K562 (cell line): ENCODE results near the gene SVEP1. TPM values are rescaled to one million over a fixed set of nuclear protein-coding genes. Genes with fewer than 3 reads are reported as not detected.

ENCODE experiments used
- ATAC-seq: fragments of 200-7000 bp; cut with Tn5 transposase; 3 replicates; pipeline ENCODE4 v1.9.1; 2020; ENCODE audit warnings: moderate library complexity
- BruUV-seq: library from RNA; stranded (reverse); fragments of 400-500 nt; replicated peaks from 2 replicates; lab custom pipeline; 2021; lab: Mats Ljungman, UMichigan
- CTCF ChIA-PET: fragments of 300-600 bp; formaldehyde crosslinking; extraction: SDS; loops from one replicate; lab custom pipeline; 2021; ENCODE audit warnings: low intra/inter-chr PET ratio; lab: Yijun Ruan, JAX
- POLR2A ChIA-PET: fragments of 300-600, 350-650 bp; sonication (Branson Sonifier 250); formaldehyde crosslinking; extraction: SDS; loops from one replicate; lab custom pipeline; 2021; ENCODE audit warnings: antibody characterized with exemption, inconsistent platforms; lab: Yijun Ruan, JAX
- DNase-seq, 4 experiments: peaks; one replicate each; pipeline versions ENCODE4 v3.0.0 to v3.0.0-alpha.2; 2011 to 2018; ENCODE audit warnings: low spot score in 3 of 4, mixed read lengths in 3 of 4; ENCODE audit errors: extremely low read depth in 1 of 4
- FAIRE-seq: peaks from 2 replicates; lab custom pipeline; 2011; peaks lifted over from hg19 to GRCh38; lab: Jason Lieb, UNC
- H2AFZ ChIP-seq: 2 replicates; pipeline ENCODE4 v1.6.0; 2011; ENCODE audit warnings: low read depth, low read length, control low read depth, inconsistent platforms
- H3K27ac ChIP-seq: fragments of 200-600 bp; 3 replicates; pipeline ENCODE4 v1.8.0; 2011; ENCODE audit warnings: low read depth, mild to moderate bottlenecking, control low read depth, inconsistent platforms, low read length, moderate library complexity, mixed read lengths; ENCODE audit errors: extremely low read depth
- H3K27me3 ChIP-seq, 2 experiments: fragments of 300-600 bp in 1 of 2; 2 replicates in 1 of 2; 3 replicates in 1 of 2; pipeline versions ENCODE4 v1.6.0 to v1.8.0; 2011; ENCODE audit warnings: inconsistent platforms in 2 of 2, low read length in 2 of 2, mild to moderate bottlenecking in 1 of 2, mixed read lengths in 1 of 2, moderate library complexity in 1 of 2; ENCODE audit not compliant: control insufficient read depth in 2 of 2, insufficient read depth in 2 of 2
- H3K36me3 ChIP-seq: fragments of 300-600 bp; 3 replicates; pipeline ENCODE4 v1.8.0; 2011; ENCODE audit warnings: mild to moderate bottlenecking, low read length, inconsistent platforms; ENCODE audit not compliant: control insufficient read depth, insufficient read depth
- H3K4me1 ChIP-seq, 2 experiments: fragments of 200-600 bp in 1 of 2; replicated peaks in 1 of 2; 2 replicates in 1 of 2; 3 replicates in 1 of 2; pipeline versions ENCODE4 v1.5.1 to v1.8.0; 2011; ENCODE audit warnings: inconsistent platforms in 2 of 2, low read length in 2 of 2, mild to moderate bottlenecking in 1 of 2, mixed read lengths in 1 of 2, moderate library complexity in 1 of 2; ENCODE audit not compliant: control insufficient read depth in 2 of 2, insufficient read depth in 2 of 2
- H3K4me2 ChIP-seq: 2 replicates; pipeline ENCODE4 v1.6.1; 2011; ENCODE audit warnings: low read length, control low read depth, inconsistent platforms, mixed read lengths; ENCODE audit not compliant: insufficient read depth
- H3K4me3 ChIP-seq: fragments of 200-600 bp; sonication (generic), shearing (Covaris generic); 2 replicates; pipeline ENCODE4 v1.5.1; 2016; ENCODE audit warnings: control low read depth, inconsistent platforms
- H3K79me2 ChIP-seq: fragments of 200-600 bp; 3 replicates; pipeline ENCODE4 v1.8.0; 2011; ENCODE audit warnings: low read length, inconsistent platforms; ENCODE audit not compliant: control insufficient read depth, insufficient read depth
- H3K9ac ChIP-seq, 2 experiments: 2 replicates each; pipeline versions ENCODE4 v1.6.0 to v1.6.1; 2011; ENCODE audit warnings: low read depth in 2 of 2, low read length in 2 of 2, control low read depth in 1 of 2, inconsistent platforms in 1 of 2, mild to moderate bottlenecking in 1 of 2, mixed read lengths in 1 of 2; ENCODE audit not compliant: insufficient read depth in 1 of 2
- H3K9me1 ChIP-seq: one replicate; pipeline ENCODE4 v1.6.0; 2011; ENCODE audit warnings: inconsistent platforms, mild to moderate bottlenecking, low read length, moderate library complexity; ENCODE audit not compliant: control insufficient read depth, insufficient read depth
- H3K9me3 ChIP-seq: replicated peaks from 2 replicates; pipeline ENCODE4 v1.5.1; 2011; ENCODE audit warnings: low read depth, low read length, inconsistent platforms; ENCODE audit not compliant: control insufficient read depth, insufficient read depth
- H4K20me1 ChIP-seq: replicated peaks from 2 replicates; pipeline ENCODE4 v1.6.1; 2011; ENCODE audit warnings: low read length, inconsistent platforms, mixed read lengths; ENCODE audit not compliant: control insufficient read depth, insufficient read depth
- ARNT ChIP-seq, 2 experiments: fragments of 450-650 bp; IDR thresholded peaks; 2 replicates each; pipeline ENCODE4 v1.6.1; 2016; ENCODE audit warnings: mild to moderate bottlenecking in 1 of 2
- ASH1L ChIP-seq: fragments of 450-650 bp; IDR thresholded peaks from 2 replicates; pipeline ENCODE4 v1.6.1; 2018; ENCODE audit warnings: borderline replicate concordance, mild to moderate bottlenecking, low read depth; ENCODE audit not compliant: partially characterized antibody
- BCLAF1 ChIP-seq, 2 experiments: fragments of 450-650 bp in 1 of 2; IDR thresholded peaks; 2 replicates each; pipeline ENCODE4 v1.6.1; 2011 to 2017; ENCODE audit warnings: low read depth in 2 of 2, antibody characterized with exemption in 1 of 2, borderline replicate concordance in 1 of 2, low read length in 1 of 2, mild to moderate bottlenecking in 1 of 2, mixed read lengths in 1 of 2; ENCODE audit not compliant: control insufficient read depth in 1 of 2
- C11orf30 ChIP-seq: fragments of 450-650 bp; IDR thresholded peaks from 2 replicates; pipeline ENCODE4 v1.6.1; 2016; ENCODE audit warnings: low read depth, mild to moderate bottlenecking
- ELK3 ChIP-seq: fragments of 450-650 bp; formaldehyde crosslinking; IDR thresholded peaks from 2 replicates; pipeline ENCODE4 v1.4.0; 2020; ENCODE audit warnings: mild to moderate bottlenecking
- GMEB1 ChIP-seq: fragments of 250-450 bp; sonication (Bioruptor Pico); IDR thresholded peaks from 2 replicates; pipeline ENCODE4 v1.4.0; 2020; ENCODE audit warnings: mild to moderate bottlenecking
- HNRNPLL ChIP-seq: fragments of 200-400 bp; formaldehyde crosslinking; IDR thresholded peaks from 2 replicates; pipeline ENCODE4 v1.6.1; 2017; ENCODE audit warnings: low read length, low read depth, mild to moderate bottlenecking; ENCODE audit not compliant: poor library complexity, severe bottlenecking
- NR2C1 ChIP-seq, 2 experiments: fragments of 450-650 bp; IDR thresholded peaks; 2 replicates each; pipeline ENCODE4 v1.6.1; 2017; ENCODE audit warnings: mild to moderate bottlenecking in 2 of 2, antibody characterized with exemption in 1 of 2, inconsistent platforms in 1 of 2, missing compliant biosample characterization in 1 of 2, missing genetic modification characterization in 1 of 2
- PRDM10 ChIP-seq: fragments of 450-650 bp; IDR thresholded peaks from 2 replicates; pipeline ENCODE4 v1.6.1; 2018; ENCODE audit not compliant: partially characterized antibody
- SAFB ChIP-seq: fragments of 200-400 bp; formaldehyde crosslinking; IDR thresholded peaks from 2 replicates; pipeline ENCODE4 v1.6.1; 2017; ENCODE audit warnings: low read depth, low read length, borderline replicate concordance
- TSC22D4 ChIP-seq: fragments of 450-650 bp; IDR thresholded peaks from 2 replicates; pipeline ENCODE4 v1.6.1; 2016; ENCODE audit warnings: missing genetic modification characterization, missing biosample characterization, control low read depth
- ZNF707 ChIP-seq: fragments of 250-450 bp; sonication (Bioruptor Pico); conservative IDR thresholded peaks from 2 replicates; pipeline ENCODE4 v1.8.0; 2022; ENCODE audit warnings: inconsistent platforms, mild to moderate bottlenecking, moderate library complexity
- WGBS: fragments of 100-300 bp; shearing (Covaris generic); methylation state at CpG from one replicate; pipeline ENCODE4 v1.1.6; 2016; ENCODE audit warnings: low coverage, mixed read lengths; ENCODE audit not compliant: insufficient coverage; ENCODE audit errors: missing lambda C conversion rate; 5-methylcytosine and 5-hydroxymethylcytosine counted together
- in situ Hi-C: fragments of 300-500 bp; cut with MboI; formaldehyde crosslinking; loops from 4 replicates; pipeline ENCODE4 v1.15.0; 2018; ENCODE audit warnings: inconsistent platforms, mixed read lengths
- intact Hi-C: fragments of 100-400 bp; cut with micrococcal nuclease; formaldehyde crosslinking; loops from 2 replicates; pipeline ENCODE4 v1.14.2; 2022
- polyA plus RNA-seq, 8 experiments: library from polyadenylated mRNA; depleted of rRNA in 4 of 8; stranded (reverse) in 5 of 8; unstranded in 3 of 8; fragments of >200 nt; fragmentation: Nextera tagmentation in 2 of 8; fragmentation: Illumina TruSeq in 1 of 8; extraction: Ambion mirVana in 2 of 8; extraction: Trizol in 1 of 8; gene quantifications; 2 replicates each; pipeline versions ENCODE4 v1.2.1 to v1.2.3, GENCODE V29; 2011 to 2014; ENCODE audit warnings: inconsistent platforms in 1 of 8, missing spikeins in 1 of 8
- total RNA-seq, 7 experiments: library from RNA; depleted of rRNA in 6 of 7; stranded (reverse); fragments of >200 nt in 6 of 7; fragmentation: Illumina TruSeq in 2 of 7; extraction: Trizol in 2 of 7; gene quantifications; 2 replicates each; pipeline versions ENCODE4 v1.2.1 to v1.2.3, GENCODE V29; 2011 to 2021; ENCODE audit warnings: low replicate concordance in 1 of 7

Gene SVEP1
- total and polyA plus RNA-seq, 9 of the 15 experiments (the other 6 are each of a cell fraction or from before 2014, with no cell fraction given): 0.20 to 0.84 (median 0.43) TPM

- ATAC-seq: no peak
- in situ Hi-C loops: no loop called here
- H3K4me2 ChIP-seq: no peak overlapping the region
- H4K20me1 ChIP-seq: no peaks in the 10 kb centered on the region
- H2AFZ ChIP-seq: no peak overlapping the region
- POLR2A ChIA-PET: no interaction called here
- no peak overlapping the region for H3K4me3 ChIP-seq
- no peaks in the 10 kb centered on the region for H3K9me1 ChIP-seq
- CTCF ChIA-PET: no interaction called here
- no TSS peak for BruUV-seq
- intact Hi-C loops: no loop called here
- H3K36me3 ChIP-seq: no peaks in the 10 kb centered on the region
- no peaks in the 10 kb centered on the region for H3K4me1 ChIP-seq
- no peak overlapping the region for H3K27ac ChIP-seq
- FAIRE-seq: no peak
- H3K79me2 ChIP-seq: no peaks in the 10 kb centered on the region
- WGBS: 3% methylated on average over 2 of the region's 2 CpGs
- no peaks in the 10 kb centered on the region for H3K27me3 ChIP-seq
- DNase-seq: no peak
- no peaks in the 10 kb centered on the region for H3K9me3 ChIP-seq
- no peak overlapping the region for H3K9ac ChIP-seq
- TF ChIP-seq BCLAF1 (IDR thresholded peaks at IDR 0.05; ENCODE audit: borderline replicate concordance in 1 of 2, control insufficient read depth in 1 of 2, low read depth in 2 of 2, low read length in 1 of 2): no peak
- no peak for TF ChIP-seq ELK3 (CRISPR knock-in tag)
- TF ChIP-seq GMEB1: no peak
- no peak for TF ChIP-seq SAFB
- TF ChIP-seq NR2C1 (IDR thresholded peaks at IDR 0.05): no peak
- TF ChIP-seq NR2C1 (tag; IDR thresholded peaks at IDR 0.05): no peak
- TF ChIP-seq PRDM10: no peak
- TF ChIP-seq TSC22D4 (tag): no peak
- TF ChIP-seq ASH1L: no peak
- TF ChIP-seq HNRNPLL: no peak
- TF ChIP-seq ARNT (IDR thresholded peaks at IDR 0.05): no peak
- TF ChIP-seq ZNF707: no peak
- TF ChIP-seq C11orf30: no peak
Observed at GRCh38 chr9:110541950-110542349, 37.6 kb downstream of the SVEP1 start.
